Measurements from ENCODE around the gene NMD3. TPM values are rescaled to one million over a fixed set of nuclear protein-coding genes. Genes with fewer than 3 reads are reported as not detected.

NMD3 gene
- total RNA-seq, 1 donor from 2014 or later = 49.1 TPM

- DNase-seq (ENCODE audit: extremely low spot score in 2 of 2) = no peak
- Histone ChIP-seq H3K9me3 (no peaks in the 10 kb centered on the region), H3K4me1 (no peaks in the 10 kb centered on the region), H3K27me3 (no peaks in the 10 kb centered on the region), H3K27ac (no peak overlapping the region), H3K36me3 (peaks cover 0 to 33% of the 10 kb centered on the region in 2 donors), H3K4me3 (no peak overlapping the region)
- TF ChIP-seq CTCF (IDR thresholded peaks at IDR 0.05) (no peak), POLR2AphosphoS5 (IDR thresholded peaks at IDR 0.05; ENCODE audit: insufficient read depth in 1 of 2, low read depth in 1 of 2) (no peak), POLR2A (IDR thresholded peaks at IDR 0.05) (no peak)
- intact Hi-C loops (cut with DNase I) = no loop called here
Observed at GRCh38 chr3:161254861-161255260, 33.8 kb downstream of the NMD3 start.

- Histone ChIP-seq H3K27me3 (no peaks in the 10 kb centered on the region), H3K9me3 (peaks cover 5% of the 10 kb centered on the region), H3K27ac (no peak overlapping the region), H3K4me1 (no peaks in the 10 kb centered on the region), H3K36me3 (peaks cover 0 to 5% of the 10 kb centered on the region in 2 donors), H3K4me3 (no peak overlapping the region)
- no peak for DNase-seq (ENCODE audit: extremely low spot score in 2 of 2)
- intact Hi-C loops (cut with DNase I) = no loop called here
- TF ChIP-seq CTCF (IDR thresholded peaks at IDR 0.05) (no peak), POLR2A (IDR thresholded peaks at IDR 0.05) (no peak), POLR2AphosphoS5 (IDR thresholded peaks at IDR 0.05; ENCODE audit: insufficient read depth in 1 of 2, low read depth in 1 of 2) (no peak)
Observed at GRCh38 chr3:161263057-161263456, 41.9 kb downstream of the NMD3 start.

DNA sequence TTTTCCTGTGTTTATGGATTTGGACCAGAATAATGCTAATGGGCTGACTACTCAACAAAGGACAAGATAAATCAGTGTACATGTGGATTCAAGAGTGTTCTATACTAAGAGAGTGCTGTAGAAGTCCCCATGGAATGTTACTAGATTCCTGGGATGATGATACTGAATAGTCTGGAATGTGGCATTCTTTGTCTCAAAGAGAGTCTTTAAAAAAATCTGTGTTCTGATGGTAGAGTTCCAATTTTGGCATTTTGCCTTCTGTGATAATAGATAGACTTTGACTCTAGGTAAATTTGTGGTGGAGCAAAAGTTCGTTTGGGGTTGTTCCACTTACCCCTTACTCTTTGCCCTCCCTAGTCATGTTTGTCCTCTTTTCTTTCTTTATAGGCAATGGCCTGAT lies 43.7 kb downstream of the NMD3 start:
- TF ChIP-seq POLR2A (IDR thresholded peaks at IDR 0.05) (no peak), POLR2AphosphoS5 (IDR thresholded peaks at IDR 0.05; ENCODE audit: insufficient read depth in 1 of 2, low read depth in 1 of 2) (no peak), CTCF (IDR thresholded peaks at IDR 0.05) (no peak)
- H3K9me3 ChIP-seq = peaks cover 5% of the 10 kb centered on the region
- H3K27ac ChIP-seq = no peak overlapping the region
- no peaks in the 10 kb centered on the region for H3K4me1 ChIP-seq
- H3K36me3 ChIP-seq = no peaks in the 10 kb centered on the region
- H3K27me3 ChIP-seq = no peaks in the 10 kb centered on the region
- no peak overlapping the region for H3K4me3 ChIP-seq
- intact Hi-C loops (cut with DNase I) = no loop called here
- no peak for DNase-seq (ENCODE audit: extremely low spot score in 2 of 2)

- DNase-seq (ENCODE audit: extremely low spot score in 2 of 2) = no peak
- TF ChIP-seq POLR2A (IDR thresholded peaks at IDR 0.05) (no peak), CTCF (IDR thresholded peaks at IDR 0.05) (no peak), POLR2AphosphoS5 (IDR thresholded peaks at IDR 0.05; ENCODE audit: insufficient read depth in 1 of 2, low read depth in 1 of 2) (no peak)
- peaks cover 2% of the 10 kb centered on the region for H3K9me3 ChIP-seq
- intact Hi-C loops (cut with DNase I) = no loop called here
- no peak overlapping the region for H3K4me3 ChIP-seq
- no peaks in the 10 kb centered on the region for H3K36me3 ChIP-seq
- H3K27me3 ChIP-seq = no peaks in the 10 kb centered on the region
- H3K27ac ChIP-seq = no peak overlapping the region
- no peaks in the 10 kb centered on the region for H3K4me1 ChIP-seq
Observed at GRCh38 chr3:161265916-161266571, 44.9 kb downstream of the NMD3 start.

GRCh38 chr3:161266731-161267150 lies 45.6 kb downstream of the NMD3 start:
- intact Hi-C loops (cut with DNase I) = no loop called here
- Histone ChIP-seq H3K27me3 (no peaks in the 10 kb centered on the region), H3K4me1 (no peaks in the 10 kb centered on the region), H3K27ac (no peak overlapping the region), H3K36me3 (no peaks in the 10 kb centered on the region), H3K9me3 (no peaks in the 10 kb centered on the region), H3K4me3 (no peak overlapping the region)
- DNase-seq (ENCODE audit: extremely low spot score in 2 of 2) = no peak
- no peak for TF ChIP-seq POLR2AphosphoS5 (IDR thresholded peaks at IDR 0.05; ENCODE audit: insufficient read depth in 1 of 2, low read depth in 1 of 2)
- no peak for TF ChIP-seq CTCF (IDR thresholded peaks at IDR 0.05)
- no peak for TF ChIP-seq POLR2A (IDR thresholded peaks at IDR 0.05)

All from vagina (tissue), 2 donors.